Stimulated activated CD8-positive, alpha-beta memory T cell treated with anti-CD3 and anti-CD28 coated beads, Interleukin-4, amount 100 ng/mL, for 1 hour (primary cell): Measurements from ENCODE around the gene MSI2.

Experiments used
- DNase-seq, 2 donors: peaks; one replicate each; pipeline ENCODE4 v3.0.0-alpha.2; 2020; ENCODE audit warnings: low read depth in 2 of 2, low spot score in 1 of 2

The MSI2 gene

GRCh38 chr17:57517632-57518456 is 261.5 kb downstream of the MSI2 start:
- no peak for DNase-seq

- no peak for DNase-seq
Observed at GRCh38 chr17:57518587-57519581, 262.6 kb downstream of the MSI2 start.

- no peak for DNase-seq
Observed at GRCh38 chr17:57519800-57520199, 263.5 kb downstream of the MSI2 start.

GRCh38 chr17:57521606-57522005 is 265.3 kb downstream of the MSI2 start:
- no peak for DNase-seq

- DNase-seq = no peak
Observed at GRCh38 chr17:57522042-57523005, 266.0 kb downstream of the MSI2 start.

- DNase-seq = no peak
Observed at GRCh38 chr17:57523926-57524632, 267.8 kb downstream of the MSI2 start.

- DNase-seq = no peak
Observed at GRCh38 chr17:57524839-57525568, 268.7 kb downstream of the MSI2 start.

- no peak for DNase-seq
Observed at GRCh38 chr17:57527221-57528057, 271.1 kb downstream of the MSI2 start.

GRCh38 chr17:57528058-57528451 is 271.7 kb downstream of the MSI2 start:
- no peak for DNase-seq

- no peak for DNase-seq
Observed at GRCh38 chr17:57530026-57530425, 273.7 kb downstream of the MSI2 start.

- no peak for DNase-seq
Observed at GRCh38 chr17:57530508-57530907, 274.2 kb downstream of the MSI2 start.

- DNase-seq = no peak
Observed at GRCh38 chr17:57531078-57531477, 274.8 kb downstream of the MSI2 start.

- DNase-seq = no peak
Observed at GRCh38 chr17:57531648-57532504, 275.6 kb downstream of the MSI2 start.

- no peak for DNase-seq
Observed at GRCh38 chr17:57532556-57532955, 276.2 kb downstream of the MSI2 start.

- no peak for DNase-seq
Observed at GRCh38 chr17:57532966-57533365, 276.6 kb downstream of the MSI2 start.

GRCh38 chr17:57533684-57534305 is 277.5 kb downstream of the MSI2 start:
- no peak for DNase-seq

- no peak for DNase-seq
Observed at GRCh38 chr17:57534863-57535248, 278.5 kb downstream of the MSI2 start.
